HG02610 (cell line): ENCODE results near the gene TBCD.

Source experiments
- ATAC-seq: cut with Tn5 transposase; IDR thresholded peaks from one replicate; pipeline ENCODE4 v1.9.1; 2021; ENCODE audit warnings: mild to moderate bottlenecking, moderate library complexity; ENCODE audit not compliant: unreplicated experiment

Gene TBCD

GRCh38 chr17:82933911-82934310 is 182.0 kb downstream of the TBCD start:
- ATAC-seq: no peak

DNA sequence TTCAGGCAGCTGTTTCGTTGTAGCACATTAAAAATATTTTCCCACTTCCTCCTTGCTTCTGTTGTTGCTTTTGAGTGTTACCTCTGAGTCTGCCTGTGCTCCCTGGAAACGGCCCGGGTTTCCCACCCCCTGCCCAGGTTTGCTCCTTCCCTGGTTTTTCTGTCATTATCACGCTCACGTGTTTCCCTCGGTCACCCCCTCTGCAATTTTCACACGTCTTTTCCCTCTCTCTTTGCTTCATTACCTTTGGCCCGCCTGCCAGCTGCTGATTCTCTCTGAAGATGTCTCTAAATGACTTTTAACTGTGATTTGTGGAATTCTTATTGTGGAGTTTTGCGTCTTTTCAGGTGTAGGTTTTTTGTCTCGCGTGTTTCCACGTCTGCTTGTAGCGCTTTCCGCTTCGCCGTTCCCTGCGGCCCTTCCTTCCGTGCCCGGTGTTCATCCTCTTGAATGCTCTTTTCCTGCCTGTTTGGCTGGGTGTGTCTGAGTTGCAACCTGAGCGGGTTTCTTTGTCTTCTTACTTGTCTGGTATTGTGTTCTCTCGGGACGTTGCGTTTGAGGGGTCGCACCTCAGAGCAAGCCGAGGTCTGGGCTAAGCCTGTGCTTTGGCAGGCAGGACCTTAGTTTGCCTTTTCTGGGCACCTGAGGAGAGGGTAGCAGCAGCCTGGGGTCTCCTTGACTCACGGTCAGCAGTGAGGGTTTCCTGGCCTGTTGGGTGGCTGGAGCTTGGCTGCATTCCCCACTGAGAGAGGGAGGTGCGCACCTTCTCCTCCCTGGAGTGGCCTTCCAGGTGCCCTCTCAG is 184.3 kb downstream of the TBCD start:
- no peak for ATAC-seq

DNA sequence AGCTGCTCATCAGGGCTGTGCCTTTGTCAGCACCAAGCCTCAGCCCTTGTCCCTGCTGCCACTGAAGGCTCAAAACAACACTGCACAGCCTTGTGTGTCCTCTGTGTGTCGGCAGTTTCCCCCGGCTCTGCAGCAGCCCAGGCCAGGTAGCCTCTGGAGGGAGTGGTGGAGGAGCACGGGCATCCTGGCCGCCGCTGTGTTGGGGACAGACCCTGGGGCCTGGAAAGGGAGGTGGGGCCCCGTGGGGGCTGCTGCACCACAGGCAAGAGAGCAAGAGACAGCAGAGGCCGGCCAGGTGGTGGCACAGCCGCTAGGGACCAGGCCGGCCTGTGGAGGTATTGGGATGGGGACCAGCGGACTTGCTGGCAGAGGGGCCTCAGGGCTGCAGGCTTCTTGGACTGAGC is 184.9 kb downstream of the TBCD start:
- ATAC-seq: no peak

DNA sequence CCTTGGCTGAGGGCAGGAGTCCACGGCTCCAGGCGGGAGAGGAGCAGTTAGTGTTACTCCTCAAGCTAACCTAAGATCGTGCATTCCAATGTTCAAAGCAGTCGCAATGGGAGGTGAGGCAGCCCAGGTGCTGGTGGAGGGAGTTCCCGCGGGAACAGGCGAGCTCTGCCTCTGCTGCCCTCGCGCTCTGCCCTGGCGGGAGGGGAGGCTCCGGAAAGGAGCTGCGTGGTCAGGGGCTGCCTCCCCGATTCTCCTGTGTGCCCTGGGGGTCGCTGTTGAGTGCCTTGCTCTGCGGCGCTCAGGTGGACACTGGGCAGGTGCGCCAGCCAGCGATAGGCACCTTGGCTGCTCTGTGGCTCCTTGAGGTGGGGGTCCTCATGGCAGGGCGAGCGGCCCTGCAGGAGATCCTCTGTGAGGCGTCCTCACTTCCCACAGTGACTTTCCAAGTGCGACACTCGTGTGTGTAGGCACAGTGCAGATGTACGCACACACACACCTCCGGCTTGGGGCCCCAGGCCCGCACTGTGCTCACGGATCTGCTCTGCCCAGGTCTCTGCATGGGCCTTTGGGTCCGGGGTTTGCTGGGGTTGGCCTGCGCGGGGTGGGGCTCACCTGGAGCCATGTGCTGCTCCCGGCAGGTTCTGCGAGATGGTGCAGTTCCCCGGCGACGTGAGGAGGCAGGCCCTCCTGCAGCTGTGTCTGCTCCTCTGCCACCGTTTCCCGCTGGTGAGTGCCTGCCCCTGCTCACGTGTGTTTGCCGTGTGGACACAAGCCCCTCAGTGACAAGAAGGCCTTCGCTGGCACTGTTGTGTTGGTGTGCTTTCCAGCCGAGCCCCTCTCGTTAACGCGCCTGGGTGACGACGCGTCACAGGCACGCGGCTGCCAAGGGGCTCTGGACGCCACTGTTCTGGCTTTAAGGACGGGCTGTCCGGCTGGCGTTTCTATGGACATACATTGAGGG is 185.8 kb downstream of the TBCD start:
- ATAC-seq: no peak

DNA sequence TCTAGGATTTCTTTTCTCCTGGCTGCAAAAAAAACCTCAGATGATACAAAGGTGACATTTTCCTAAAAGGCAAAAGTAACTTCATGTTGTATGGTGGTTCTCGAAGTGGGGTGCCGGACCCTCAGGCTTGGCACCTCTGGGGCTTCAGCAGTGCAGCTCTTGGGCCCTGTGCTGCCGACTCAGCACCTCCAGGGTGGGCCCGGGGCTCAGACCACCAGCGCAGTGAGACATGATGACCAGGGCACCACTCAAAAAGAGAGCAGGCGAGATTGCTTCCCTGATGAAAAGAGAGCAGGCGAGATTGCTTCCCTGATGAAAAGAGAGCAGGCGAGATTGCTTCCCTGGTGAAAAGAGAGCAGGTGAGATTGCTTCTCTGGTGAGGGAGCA is 186.6 kb downstream of the TBCD start:
- ATAC-seq: no peak

DNA sequence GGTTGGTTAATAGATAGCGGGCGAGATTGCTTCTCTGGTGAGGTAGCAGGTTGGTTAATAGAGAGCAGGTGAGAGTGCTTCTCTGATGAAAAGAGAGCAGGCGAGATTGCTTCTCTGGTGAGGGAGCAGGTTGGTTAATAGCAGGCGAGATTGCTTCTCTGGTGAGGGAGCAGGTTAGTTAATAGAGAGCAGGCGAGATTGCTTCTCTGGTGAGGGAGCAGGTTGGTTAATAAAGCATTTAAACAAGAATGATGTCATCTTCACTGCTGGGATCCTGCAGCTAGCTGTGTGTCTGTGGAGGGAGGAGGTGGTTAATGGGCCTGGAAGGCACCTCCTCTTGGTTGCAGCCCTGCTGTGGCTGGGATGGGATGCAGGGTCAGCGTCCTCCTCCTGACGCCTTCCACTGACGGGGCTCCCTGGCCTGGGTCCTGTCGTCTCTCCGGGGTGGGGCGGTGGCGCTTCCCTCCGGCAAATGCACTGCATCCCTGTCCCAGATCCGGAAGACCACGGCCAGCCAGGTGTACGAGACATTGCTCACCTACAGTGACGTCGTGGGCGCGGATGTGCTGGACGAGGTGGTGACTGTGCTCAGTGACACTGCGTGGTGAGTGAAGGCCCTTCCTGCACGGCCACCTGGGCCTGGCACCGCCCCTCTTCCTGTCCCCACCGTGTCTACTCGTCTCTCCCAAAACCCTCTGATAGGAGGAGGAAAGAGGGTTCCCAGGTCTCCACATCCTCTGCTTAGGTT is 187.2 kb downstream of the TBCD start:
- ATAC-seq: no peak

- ATAC-seq: no peak
Observed at GRCh38 chr17:82939621-82940135, 187.8 kb downstream of the TBCD start.

DNA sequence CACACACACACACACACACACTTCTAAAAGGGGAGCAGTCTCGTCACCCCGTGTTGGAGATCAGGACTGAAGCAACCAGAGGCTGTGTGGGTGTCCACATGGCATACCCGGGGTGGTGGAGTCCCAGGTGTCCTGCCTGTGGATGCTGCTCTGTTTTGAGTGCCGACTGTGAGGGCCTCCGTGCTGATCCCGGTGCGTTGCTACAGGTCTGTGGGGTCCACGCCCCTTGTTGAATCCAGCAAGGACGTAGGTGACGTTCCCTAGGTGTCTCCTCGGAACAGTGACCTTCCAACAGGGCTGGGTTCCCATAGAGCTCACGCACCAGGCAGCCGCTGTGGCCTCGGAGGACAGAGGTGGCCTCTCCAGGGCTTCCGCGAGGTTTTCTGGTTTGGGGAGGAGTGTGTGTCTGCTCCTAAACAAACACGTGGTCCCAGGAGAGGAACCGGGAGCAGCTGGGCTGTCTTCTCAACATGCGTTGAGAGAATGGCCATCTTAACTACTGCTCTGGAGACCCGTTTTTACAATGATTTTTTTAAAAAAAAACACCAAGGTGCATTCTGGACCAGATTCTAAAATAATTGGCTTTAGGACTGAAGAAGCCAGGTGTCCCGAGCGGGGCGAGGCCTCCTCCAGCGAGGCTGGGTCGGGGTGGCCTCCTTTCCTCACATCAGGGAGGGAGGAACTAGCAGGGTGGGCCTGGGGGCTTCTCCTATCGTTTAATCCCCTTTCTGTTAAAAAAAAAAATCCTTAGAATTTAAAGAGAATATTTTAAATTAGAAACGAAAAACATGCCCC is 188.6 kb downstream of the TBCD start:
- no peak for ATAC-seq

GRCh38 chr17:82941021-82942001 is 189.4 kb downstream of the TBCD start:
- ATAC-seq: no peak

GRCh38 chr17:82942166-82943130 is 190.6 kb downstream of the TBCD start:
- no peak for ATAC-seq

DNA sequence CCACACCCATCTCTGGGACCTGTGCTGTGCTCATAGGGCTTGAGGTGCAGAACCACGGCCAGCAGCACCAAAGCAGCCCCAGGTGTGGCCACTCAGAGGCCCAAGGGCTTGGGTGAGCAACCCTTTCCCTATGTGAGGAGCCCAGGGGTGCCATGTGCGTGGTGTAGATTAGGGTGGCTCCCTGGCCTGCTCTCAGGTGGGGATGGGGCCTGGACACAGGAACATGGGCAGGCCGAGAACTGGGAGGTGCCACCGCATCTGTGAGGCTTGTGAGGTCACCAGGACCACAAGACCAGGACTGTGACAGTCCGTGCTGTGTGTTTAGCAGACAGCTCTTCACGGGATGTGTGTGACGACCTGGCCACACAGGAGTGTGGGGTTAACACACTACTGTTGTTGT is 191.5 kb downstream of the TBCD start:
- ATAC-seq: no peak

DNA sequence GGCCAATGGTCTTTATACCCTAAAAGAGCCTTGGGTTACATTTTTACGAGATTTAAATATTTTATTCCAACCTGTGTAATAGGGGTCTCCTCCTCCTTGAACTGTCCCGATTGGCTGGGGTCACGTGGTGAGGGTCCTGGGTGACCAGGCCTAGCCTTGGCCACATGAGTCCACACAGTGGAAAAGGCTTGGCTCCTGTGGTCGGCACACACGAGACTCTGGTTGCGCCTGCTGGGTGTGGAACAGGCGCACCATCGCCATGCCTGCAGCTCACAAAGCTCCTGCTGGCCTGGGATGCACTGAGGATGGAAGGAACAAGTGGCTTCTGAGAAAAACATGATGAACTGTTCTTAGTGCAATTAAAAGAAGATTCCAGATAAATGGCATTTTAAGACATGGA is 191.9 kb downstream of the TBCD start:
- no peak for ATAC-seq

DNA sequence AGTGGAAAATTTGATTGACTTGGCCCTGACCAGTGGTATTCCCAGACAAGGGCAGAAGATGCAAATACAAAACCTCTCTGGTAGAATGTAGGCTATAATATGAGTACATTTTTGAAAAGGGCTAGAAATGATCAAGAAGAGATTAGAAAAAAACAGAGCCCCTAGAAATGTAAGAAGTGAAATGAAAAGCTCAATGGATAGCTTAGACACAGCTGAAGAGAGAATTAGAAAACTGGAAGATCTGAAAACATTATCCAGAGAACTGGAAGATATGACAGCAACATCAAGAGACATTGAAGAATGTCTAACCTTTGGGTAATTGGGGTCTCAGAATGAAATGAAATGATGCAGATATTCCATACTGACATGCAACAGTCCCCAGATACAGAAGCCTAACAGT is 193.1 kb downstream of the TBCD start:
- ATAC-seq: no peak

DNA sequence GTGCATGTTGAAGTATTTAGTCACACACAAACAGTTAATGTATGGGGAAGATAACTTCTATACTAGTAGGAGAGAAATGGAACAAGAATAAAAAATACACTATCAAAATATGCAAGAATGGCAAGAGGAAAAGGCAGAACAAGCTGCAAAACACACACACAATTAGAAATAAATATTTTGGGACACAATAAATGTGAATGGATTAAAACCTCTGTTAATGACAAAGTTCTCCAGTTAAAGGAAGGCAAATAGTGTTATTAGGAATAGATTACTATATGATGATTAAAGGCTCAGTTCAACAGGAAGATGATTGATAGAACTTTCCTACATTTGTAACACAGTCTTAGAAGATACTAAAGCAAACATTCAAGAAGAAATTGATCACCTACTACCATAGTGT is 194.2 kb downstream of the TBCD start:
- no peak for ATAC-seq

GRCh38 chr17:82947051-82947991 is 195.5 kb downstream of the TBCD start:
- no peak for ATAC-seq

DNA sequence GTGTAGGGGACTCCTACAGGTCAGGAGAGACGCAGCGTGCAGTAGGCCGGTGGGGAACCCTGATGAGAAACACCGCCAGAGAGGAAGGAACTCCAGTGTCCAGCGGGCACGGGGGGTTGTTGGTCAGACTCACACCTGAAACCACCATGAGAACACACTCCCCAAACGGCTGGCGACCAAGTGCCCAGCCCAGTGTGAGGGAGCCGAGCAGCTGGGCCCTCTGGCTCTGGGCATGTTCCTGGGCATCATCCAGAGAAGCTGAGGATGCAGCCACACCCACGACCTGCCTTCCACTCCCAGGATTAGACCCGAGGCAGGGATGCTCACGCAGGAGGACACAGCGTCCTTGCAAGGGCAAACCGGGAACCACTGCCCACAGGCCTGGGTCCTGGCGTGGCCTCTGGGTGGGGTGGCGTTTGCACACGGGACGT is 196.2 kb downstream of the TBCD start:
- ATAC-seq: no peak

DNA sequence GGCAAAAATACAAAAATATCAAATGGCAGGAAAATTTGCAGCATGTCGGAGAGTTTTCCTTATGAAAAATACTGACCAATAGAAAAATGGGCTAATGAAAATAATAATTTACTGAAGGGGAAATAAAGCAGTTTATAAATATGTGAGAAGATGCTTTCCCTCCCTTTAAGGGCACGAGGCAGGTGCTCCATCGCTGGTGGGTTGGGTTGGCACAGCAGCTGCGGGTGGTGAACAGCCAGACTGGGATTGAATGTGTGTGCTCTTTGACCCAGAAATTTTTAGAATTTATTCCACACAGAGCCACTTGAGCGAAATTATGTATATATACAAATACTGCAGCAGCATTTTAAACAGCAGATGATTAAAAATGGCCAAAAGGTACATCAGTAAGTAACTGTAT is 197.1 kb downstream of the TBCD start:
- no peak for ATAC-seq
